GM21737 (cell line): ENCODE data around the gene CRYAA.
"Not testable (repeated sequence)": the region's sequence is repeated elsewhere in the genome, so short reads cannot be mapped to it uniquely, and the experiment has no call there.

ENCODE experiments used
- ATAC-seq: cut with Tn5 transposase; IDR thresholded peaks from one replicate; pipeline ENCODE4 v1.9.1; 2021; ENCODE audit warnings: mild to moderate bottlenecking, moderate library complexity; ENCODE audit not compliant: unreplicated experiment

The CRYAA gene

DNA sequence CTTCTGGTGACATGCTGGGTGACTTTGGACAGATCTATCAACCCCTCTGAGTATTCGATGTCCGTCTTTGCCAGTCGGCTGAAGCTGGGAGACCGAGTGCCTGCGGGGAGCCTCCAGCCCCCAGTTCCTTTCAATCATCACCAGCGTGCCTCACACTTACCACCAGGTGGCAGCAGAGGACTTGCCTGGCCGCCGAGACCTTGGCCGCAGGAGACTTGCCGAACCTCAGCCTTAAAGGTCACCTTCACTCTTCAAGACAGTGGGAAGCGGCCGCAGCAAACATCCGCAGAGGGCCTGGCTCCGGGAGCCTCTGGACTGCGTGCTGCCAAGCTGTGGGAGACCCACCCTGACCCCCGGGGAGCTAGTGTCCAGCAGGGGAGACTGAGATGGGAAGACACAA, 7.8 kb downstream of the CRYAA start:
- ATAC-seq: not testable (repeated sequence)

DNA sequence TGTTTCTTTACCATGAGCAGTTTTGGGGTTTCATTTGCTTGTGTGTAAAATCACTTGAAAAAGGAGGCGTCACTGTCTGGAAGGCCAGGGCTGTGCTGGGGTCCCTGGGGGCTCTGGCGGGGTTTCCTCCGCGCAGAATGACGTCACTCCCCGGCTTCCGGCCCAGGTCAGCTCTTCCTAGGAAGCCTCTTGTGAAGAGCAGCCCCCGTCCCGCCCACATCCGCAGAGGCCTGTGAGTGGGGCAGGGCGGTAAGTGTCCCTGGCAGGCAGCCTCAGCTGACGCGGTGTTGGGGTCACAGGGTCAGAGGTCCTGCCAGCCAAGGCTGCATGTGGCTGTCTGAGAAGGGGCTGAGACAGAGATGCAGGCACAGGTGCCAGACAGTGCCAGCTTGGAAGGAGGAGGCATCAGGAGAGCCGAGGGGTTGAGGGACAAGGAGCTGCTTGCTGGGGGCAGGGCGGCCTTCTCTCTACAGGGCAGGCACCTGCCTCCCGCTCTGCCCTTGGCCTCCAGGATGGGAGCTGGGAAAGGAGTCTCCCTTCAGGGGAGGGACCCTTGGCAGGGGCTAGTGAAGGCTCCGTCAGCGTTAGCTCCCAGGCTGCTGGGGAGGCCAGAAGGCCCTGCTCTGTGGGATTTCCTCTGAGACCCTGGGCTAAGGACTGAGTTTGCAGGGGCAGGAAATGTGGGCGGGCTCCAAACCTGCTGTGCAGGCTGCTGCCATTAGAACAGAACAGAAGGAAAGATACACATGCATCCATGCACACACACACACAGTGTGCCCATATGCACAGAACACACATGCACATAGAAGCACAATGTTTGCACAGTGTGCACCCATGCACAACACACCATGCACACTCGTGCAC, 8.5 kb downstream of the CRYAA start:
- not testable (repeated sequence) for ATAC-seq

DNA sequence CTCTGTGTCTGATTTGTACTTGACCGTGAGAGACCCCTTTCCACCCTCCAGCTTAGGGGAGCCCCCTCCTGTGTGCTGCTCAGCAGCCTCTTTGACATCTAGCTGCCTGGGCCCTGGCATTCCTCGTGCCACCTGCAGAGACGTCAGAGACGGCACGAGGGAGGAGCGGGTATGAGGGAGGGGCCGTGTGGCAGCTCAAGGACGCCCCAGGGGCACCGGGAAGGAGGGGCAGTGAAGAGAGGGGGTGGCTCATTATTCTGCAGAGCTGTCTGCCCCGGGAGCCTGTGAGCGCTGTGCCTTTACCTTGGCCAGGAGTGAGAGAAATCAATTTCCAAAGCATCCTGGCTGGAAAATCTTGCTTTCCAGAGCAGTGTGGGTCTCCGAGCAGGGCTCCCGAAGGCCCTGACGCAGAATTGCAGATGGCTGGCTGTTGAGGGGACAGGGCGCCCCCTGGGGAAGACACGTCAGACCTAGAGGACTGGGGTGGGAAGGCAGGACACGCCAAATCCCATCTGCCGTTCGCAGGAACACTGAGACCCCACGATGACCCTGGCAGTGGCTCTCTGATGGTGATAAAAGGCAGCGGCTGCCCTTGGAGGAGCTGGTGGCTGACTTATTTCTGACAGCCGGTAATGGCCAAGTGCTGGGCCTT, 9.5 kb downstream of the CRYAA start:
- ATAC-seq: not testable (repeated sequence)

DNA sequence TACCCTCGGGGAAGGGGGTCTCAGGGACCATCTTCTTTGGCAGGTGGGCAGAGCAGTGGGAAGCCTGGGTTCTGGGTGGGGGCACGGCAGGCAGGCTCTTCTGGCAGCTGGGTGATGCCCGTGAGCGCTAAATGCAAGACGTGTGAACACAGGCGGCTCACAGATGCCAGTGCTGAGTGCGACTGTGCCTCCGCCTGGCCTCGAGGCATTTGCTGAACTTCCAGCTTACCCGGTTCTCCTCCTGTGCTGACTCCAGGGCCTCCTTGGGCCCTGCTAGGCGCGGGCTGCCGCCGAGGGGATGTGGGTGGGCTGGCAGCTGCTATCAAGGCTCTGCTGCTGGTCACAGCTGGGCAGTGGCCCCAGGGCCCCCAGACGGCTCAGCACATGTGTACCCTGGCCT, 12.2 kb downstream of the CRYAA start:
- ATAC-seq: not testable (repeated sequence)

DNA sequence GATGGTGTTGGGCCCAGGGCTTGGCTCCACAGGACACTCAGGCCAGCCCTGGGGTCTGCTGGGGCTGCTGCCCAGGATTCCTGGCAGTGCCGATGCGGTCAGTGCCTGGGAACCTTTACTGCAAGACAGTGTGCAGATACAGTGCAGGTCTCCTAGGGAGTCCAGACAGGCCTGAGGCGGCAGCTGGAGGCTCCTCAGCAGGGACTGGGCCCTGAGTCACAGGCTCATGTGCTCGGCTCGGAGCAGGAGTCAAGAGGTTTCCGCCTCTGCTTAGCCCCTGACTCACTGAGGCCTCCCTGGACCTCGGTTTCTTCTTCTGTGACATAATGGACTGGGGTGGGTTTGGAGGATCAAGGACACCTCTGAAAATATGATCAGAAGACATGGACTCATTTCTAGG, 18.5 kb downstream of the CRYAA start:
- ATAC-seq: not testable (repeated sequence)

DNA sequence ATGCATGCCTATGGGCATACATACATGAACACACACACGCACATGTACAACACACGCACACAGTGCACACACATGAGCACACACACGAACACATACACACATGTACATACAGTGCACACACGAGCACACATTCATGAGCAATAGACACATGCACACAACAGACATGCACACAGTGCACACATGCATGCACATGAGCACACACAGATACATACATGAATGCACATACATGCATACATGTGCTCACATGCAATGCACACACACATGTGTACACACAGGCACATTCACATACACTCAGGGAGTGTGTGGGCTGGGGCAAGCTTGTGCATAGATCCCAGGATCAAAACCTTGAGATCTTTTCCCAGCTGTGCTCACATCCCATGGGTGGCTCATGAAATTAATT, 18.9 kb downstream of the CRYAA start:
- no peak for ATAC-seq

DNA sequence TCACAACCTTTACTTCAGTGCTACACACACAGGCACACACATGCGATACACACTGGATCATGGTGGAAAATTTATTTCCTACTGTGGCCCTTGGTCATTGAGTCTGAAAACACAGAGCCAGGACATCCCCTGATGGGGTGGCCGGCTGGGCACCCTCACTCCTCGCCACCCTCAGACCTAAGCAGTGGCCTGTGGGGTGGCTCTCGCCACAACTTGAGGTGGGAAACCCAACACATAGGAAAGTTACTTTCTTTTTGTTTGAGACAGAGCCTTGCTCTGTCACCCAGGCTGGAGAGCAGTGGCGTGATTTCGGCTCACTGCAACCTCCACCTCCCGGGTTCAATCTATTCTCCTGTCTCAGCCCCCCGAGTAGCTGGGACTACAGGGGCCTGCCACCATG, 19.4 kb downstream of the CRYAA start:
- ATAC-seq: no peak

DNA sequence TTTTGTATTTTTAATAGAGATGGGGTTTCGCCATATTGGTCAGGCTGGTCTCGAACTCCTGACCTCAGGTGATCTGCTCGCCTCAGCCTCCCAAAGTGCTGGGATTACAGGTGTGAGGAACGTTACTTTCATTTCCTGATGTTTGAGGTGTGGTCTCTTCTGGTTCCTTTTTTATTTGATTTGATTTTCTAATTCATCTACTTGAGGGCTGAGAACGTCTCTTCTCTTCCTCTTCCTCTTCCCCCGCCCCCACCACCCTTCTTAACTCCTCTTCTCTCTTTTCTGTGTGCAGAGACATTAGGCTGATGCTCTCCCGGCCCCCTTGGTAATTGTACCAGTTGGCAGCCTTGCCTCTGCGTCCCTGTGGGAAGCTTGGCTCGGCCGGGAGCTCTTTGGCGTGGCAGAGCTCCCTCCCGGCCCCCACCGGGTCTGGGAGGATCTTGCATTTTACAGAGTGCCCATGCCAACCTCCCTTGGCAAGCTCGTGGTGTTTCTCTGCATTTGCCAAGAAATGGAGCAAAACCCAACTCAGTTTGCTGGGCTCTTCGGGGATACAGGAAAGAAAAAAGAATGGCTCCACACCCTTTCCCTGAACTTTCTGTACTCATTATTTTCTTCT, 19.9 kb downstream of the CRYAA start:
- no peak for ATAC-seq

DNA sequence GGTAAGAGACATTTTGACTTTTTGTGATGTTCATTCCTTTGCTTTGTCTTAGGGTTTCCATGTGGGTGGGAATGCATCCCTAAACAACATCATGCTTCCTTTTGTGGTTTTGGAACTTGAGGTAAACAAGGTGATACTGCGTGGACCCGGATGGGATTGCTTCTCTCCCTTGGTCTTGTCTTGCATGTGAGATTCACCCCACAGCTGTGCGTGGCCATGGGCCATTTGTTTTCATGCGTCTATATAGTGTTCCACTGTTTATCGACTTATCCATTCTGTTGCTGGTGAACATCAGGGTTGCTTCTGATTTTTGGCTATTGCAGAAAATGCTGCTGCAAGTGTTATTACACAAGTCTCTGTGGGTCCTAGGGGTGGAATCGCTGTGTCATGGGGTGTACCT, 21.1 kb downstream of the CRYAA start:
- no peak for ATAC-seq

DNA sequence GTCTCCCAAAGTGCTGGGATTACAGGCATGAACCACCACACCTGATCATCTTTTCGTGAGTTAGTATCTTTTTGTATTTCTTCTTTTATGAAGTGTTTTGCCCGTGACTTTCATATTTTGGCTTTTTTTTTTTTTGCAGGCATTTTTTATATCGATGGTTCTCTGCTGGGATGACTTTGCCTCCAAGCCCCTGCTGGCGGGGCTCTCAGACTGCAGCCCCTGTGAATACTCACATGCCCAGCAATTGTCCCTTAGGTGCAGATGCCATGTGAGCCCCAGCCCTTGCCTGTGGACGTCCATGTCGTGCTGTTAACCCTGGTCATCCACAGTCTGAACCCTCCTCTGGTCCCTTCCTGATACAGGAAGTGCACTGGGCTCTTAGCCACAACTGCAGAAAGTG, 21.7 kb downstream of the CRYAA start:
- ATAC-seq: no peak

DNA sequence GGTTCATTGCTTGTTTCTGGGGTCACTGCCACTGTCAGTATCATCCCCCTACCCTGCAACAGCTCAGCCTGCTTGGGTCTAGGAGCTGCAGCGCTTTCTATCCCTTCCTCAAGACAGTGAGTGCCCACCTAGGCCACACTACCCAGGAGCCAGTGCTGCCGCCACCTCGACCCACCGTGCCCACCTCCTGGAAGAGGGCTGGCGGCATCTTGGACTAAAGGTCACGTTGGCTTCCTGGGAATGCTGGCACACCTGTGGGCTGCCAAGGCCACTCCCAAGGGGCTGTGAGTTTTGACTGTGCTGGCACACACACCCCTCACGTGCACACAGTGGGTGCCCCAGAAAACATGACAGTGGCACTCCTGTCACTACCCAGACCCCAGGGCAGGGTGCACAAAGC, 22.1 kb downstream of the CRYAA start:
- no peak for ATAC-seq

DNA sequence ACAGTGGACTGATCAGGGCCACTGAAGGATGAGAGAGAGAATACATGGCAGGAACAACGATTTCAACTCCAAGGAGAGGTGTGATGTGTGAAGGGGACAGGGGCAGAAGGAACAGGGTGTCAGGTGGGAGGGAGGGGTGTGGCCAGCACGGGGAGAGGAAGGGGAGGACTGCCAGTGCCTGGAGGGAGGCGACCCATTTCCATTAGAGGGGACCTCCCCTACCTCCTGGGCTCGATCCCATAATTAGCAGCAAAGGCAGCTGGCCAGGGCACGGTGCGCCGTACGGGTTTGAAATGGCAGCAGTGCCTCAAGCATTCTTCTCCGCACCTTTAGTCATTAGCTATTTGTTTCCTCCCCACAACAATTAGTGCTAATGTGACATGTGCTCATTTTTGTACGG, 22.7 kb downstream of the CRYAA start:
- ATAC-seq: no peak

DNA sequence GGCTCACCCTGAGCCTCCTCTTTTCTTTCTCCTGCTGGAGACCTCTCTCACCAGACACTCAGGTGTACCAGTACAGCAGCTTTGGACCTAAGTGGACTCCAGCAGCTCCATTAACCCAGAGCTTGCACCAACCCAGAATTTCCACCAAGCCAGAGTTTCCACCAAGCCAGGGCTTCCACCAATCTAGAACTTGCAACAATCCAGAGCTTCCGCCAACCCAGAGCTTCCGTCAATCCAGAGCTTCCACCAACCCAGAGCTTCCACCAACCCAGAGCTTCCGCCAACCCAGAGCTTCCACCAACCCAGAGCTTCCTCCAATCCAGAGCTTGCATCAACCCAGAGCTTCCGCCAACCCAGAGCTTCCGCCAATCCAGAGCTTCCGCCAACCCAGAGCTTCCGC, 23.2 kb downstream of the CRYAA start:
- no peak for ATAC-seq

DNA sequence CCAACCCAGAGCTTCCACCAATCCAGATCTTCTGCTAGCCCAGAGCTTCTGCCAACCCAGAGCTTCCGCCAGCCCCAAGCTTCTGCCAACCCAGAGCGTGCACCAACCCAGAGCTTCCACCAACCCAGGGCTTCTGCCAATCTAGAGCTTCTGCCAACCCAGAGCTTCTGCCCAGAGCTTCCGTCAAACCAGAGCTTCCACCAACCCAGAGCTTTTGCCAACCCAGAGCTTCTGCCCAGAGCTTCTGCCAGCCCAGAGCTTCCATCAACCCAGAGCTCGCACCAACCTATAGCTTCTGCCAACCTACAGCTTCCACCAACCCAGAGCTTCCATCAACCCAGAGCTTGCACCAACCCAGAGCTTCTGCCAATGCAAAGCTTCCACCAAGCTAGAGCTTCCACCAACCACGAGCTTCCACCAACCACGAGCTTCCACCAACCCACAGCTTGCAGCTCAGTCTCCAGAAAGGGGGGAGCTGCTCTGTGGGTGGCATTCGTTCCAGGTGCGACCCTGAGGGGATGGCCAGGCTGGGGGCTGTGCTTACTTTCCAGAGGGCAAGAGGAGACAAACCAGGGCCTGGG, 23.8 kb downstream of the CRYAA start:
- no peak for ATAC-seq

DNA sequence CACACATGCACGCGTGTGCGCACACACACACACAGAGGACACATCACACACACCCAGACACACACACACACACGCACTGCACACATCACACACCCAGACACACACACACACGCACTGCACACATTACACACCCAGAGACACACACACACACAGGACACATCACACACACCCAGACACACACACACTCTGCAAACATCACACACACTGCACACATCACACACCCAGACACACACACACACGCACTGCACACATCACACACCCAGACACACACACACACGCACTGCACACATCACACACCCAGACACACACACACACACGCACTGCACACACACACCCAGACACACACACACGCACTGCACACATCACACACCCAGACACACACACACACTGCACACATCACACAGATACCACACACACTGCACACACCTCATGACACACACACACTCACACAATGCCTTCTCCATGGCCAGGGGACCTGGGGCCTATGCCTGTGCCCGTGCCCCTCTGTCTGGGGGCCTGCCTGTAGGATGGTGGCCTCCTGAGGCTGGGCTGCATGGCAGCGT, 24.4 kb downstream of the CRYAA start:
- ATAC-seq: no peak

DNA sequence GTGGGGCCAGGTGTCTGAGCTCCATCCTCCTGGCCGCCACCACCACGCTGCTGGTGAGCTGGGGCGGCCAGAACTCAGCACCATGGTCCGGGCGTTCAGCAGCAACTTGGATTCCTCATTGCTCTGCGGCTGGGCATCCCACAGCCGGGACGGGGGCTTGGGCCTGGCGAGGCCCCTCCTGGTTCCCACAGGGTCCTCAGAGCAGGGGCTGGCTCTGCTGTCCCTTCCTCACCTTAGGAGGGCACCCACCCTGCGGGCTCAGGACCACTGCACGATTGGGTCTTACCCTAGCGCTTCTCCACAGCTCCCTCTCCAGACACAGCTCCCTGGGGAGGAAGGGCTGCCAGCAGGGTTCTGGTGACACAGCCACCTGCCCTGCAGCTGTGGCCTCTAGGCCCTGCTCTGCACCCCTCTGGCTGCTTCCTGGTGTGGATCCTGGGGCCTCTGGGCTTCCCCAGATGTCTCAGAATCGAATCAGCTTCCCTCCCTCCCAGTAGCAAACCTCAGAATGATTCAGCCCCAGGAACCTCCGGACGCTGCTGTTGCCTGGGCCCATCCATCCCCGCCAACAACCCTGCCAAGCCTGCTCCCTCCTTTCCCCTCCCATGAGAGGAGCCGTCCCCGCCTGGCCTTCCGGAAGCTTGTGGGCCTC, 25.0 kb downstream of the CRYAA start:
- no peak for ATAC-seq

DNA sequence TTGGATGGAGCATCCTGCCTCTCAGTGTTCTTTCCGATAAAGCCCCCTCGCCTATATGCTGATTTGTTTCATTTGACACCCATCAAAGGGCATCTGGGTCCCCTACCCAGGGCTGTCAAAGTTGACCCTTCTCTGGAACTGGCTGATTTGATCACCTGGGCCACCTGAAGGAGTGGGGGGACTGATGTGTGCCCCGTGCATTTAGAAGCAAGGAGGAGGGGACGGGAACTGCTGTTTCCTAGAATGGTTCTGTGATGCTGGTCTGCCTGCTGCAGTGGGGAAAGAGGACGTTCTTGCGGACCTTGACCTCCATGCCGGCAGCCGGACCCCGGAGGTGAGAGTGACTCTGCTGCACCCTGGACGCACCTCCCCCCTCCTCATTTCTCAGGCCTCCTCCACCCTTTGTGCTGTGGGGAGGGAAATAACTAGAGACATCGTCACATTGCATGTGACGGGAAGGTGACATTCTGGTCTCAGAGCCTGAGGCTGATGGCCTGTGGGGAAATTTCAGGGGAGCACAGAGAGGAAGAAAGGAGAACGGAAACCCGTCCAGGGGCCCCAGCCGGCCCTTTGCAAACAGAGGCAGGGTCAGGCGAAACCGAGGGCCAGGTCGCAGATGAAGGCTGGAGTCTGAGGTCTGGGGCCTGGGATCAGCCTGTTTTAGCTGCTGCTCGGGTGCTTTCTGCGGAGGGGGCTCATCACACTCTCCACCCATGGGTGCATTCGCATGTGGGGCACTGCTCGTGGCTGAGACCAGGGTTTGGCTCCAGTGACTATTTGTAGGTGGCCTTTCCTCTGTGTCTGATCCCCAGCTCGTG, 25.7 kb downstream of the CRYAA start:
- ATAC-seq: no peak

DNA sequence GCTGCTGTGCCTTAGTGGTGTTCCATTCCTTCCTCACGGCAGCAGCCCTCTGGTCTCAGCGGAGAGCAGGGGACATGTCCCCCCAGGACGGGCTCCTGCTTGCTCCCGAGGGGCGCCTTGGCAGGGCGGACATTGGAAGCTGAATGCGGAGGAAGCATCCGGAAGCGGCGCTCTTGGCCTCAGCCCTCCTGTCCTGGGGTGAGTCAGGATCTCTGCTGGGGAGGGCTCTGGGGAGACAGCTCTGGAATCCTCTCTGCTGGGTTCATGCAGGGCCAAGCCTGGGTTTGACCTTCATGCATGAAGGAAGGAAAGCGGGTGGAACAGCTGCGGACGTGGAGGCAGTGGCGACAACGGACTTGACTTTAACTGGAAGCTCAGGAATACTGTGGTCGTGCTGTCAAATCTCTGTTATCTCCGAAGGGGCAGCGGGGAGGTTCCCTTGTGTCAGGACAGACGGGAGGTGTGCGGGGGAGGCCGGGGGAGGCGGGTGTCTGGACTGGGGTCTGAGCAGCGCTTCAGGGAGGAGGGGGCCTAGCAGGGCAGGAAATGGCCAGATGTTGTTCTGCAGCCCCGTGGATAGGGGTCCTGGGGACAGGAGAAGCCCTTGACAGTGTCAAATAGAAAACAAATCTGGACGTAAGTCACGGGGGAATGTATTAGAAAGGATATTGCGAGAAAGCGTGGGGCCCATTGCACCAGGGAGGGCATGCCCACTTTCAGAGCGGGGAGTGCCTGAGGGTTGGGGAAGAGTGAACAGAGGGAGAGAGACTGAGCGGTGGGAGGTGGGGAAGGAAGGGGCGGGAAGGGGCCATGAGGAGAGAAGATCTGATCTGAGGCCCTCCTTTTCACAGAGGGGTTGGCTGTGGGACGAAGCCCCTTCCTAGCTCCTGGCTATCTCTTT, 26.6 kb downstream of the CRYAA start:
- no peak for ATAC-seq

DNA sequence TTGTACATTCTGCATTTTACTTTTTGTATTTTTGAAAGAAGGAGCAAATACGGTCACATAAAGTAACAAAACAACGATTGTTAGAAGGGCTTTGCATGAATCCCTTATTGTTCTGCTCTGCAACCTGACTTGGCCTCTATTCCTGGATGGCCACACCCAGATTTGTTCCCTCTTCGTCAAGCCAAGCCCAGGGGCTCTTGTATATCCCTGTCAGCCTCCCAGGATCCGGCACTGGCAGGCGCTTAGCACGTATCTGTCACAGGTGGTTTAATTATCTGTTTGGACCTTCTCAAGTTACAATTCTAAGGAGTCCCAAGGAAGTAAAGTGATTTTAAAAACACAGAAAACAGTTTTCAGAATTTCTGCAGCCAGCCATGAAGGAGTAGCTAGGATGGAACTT, 28.0 kb downstream of the CRYAA start:
- ATAC-seq: no peak
